Left ventricle myocardium inferior (tissue), 1 donor: Measurements from ENCODE around the gene RSRC2. TPM values are rescaled to one million over a fixed set of nuclear protein-coding genes. Genes with fewer than 3 reads are reported as not detected.

ENCODE experiments used
- DNase-seq: peaks from one replicate; pipeline ENCODE4 v3.0.0-alpha.2; 2020
- H3K27ac ChIP-seq: fragments of 200-600 bp; replicated peaks from 2 replicates; pipeline ENCODE4 v1.8.0; 2021
- H3K27me3 ChIP-seq: fragments of 200-600 bp; 2 replicates; pipeline ENCODE4 v1.8.0; 2021; ENCODE audit warnings: low read depth
- H3K36me3 ChIP-seq: fragments of 200-600 bp; 2 replicates; pipeline ENCODE4 v1.8.0; 2021
- H3K4me1 ChIP-seq: fragments of 200-600 bp; 2 replicates; pipeline ENCODE4 v1.8.0; 2021
- H3K4me3 ChIP-seq: fragments of 200-600 bp; 2 replicates; pipeline ENCODE4 v1.8.0; 2021; ENCODE audit warnings: mild to moderate bottlenecking, moderate library complexity
- H3K9me3 ChIP-seq: fragments of 200-600 bp; replicated peaks from 2 replicates; pipeline ENCODE4 v1.8.0; 2021
- intact Hi-C: fragments of 100-400 bp; cut with micrococcal nuclease; formaldehyde crosslinking; loops from one replicate; pipeline ENCODE4 v1.11.0; 2022
- total RNA-seq: library from RNA; stranded (reverse); fragmentation: NEBNext Ultra II Directional; extraction: Animal tissue kit (Norgen Biotek cat#: 25700); gene quantifications from one replicate; pipeline ENCODE4 v1.2.1, GENCODE V29; 2021
- TF ChIP-seq, protein P1 (sequence below): fragments of 200-600 bp; IDR thresholded peaks from 2 replicates; pipeline ENCODE4 v1.8.0; 2021; ENCODE audit warnings: antibody characterized with exemption, mild to moderate bottlenecking, borderline replicate concordance
- donor health status: DM: no; HTN: yes; CAD: no; lungs with severe emphysema.

RSRC2 gene
- total RNA-seq, 1 donor from 2014 or later = 35.8 TPM

- TF ChIP-seq, protein P1, sequence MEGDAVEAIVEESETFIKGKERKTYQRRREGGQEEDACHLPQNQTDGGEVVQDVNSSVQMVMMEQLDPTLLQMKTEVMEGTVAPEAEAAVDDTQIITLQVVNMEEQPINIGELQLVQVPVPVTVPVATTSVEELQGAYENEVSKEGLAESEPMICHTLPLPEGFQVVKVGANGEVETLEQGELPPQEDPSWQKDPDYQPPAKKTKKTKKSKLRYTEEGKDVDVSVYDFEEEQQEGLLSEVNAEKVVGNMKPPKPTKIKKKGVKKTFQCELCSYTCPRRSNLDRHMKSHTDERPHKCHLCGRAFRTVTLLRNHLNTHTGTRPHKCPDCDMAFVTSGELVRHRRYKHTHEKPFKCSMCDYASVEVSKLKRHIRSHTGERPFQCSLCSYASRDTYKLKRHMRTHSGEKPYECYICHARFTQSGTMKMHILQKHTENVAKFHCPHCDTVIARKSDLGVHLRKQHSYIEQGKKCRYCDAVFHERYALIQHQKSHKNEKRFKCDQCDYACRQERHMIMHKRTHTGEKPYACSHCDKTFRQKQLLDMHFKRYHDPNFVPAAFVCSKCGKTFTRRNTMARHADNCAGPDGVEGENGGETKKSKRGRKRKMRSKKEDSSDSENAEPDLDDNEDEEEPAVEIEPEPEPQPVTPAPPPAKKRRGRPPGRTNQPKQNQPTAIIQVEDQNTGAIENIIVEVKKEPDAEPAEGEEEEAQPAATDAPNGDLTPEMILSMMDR = no peak
- H3K27me3 ChIP-seq = no peaks in the 10 kb centered on the region
- peaks cover 99% of the 10 kb centered on the region for H3K36me3 ChIP-seq
- peaks cover 12% of the 10 kb centered on the region for H3K4me1 ChIP-seq
- peak overlapping the region; percentile 17 for H3K27ac ChIP-seq
- intact Hi-C loops = no loop called here
- no peak for DNase-seq
- H3K9me3 ChIP-seq = no peaks in the 10 kb centered on the region
- H3K4me3 ChIP-seq = no peak overlapping the region
Measured at GRCh38 chr12:122508163-122508562, 18.6 kb downstream of the RSRC2 start.

- Histone ChIP-seq H3K9me3 (no peaks in the 10 kb centered on the region), H3K27ac (no peak overlapping the region), H3K27me3 (no peaks in the 10 kb centered on the region), H3K36me3 (peaks cover 89% of the 10 kb centered on the region), H3K4me1 (peaks cover 12% of the 10 kb centered on the region), H3K4me3 (no peak overlapping the region)
- intact Hi-C loops = no loop called here
- no peak for DNase-seq
- TF ChIP-seq, protein P1 = no peak
Measured at GRCh38 chr12:122506393-122506938, 20.3 kb downstream of the RSRC2 start.

- intact Hi-C loops = no loop called here
- Histone ChIP-seq H3K27ac (no peak overlapping the region), H3K9me3 (no peaks in the 10 kb centered on the region), H3K4me3 (no peak overlapping the region), H3K27me3 (no peaks in the 10 kb centered on the region), H3K4me1 (peaks cover 20% of the 10 kb centered on the region), H3K36me3 (peaks cover 80% of the 10 kb centered on the region)
- no peak for DNase-seq
- TF ChIP-seq, protein P1 = no peak
Measured at GRCh38 chr12:122505419-122506051, 21.2 kb downstream of the RSRC2 start.

GRCh38 chr12:122503783-122504590, 22.7 kb downstream of the RSRC2 start:
- intact Hi-C loops = no loop called here
- Histone ChIP-seq H3K27ac (no peak overlapping the region), H3K36me3 (peaks cover 64% of the 10 kb centered on the region), H3K9me3 (no peaks in the 10 kb centered on the region), H3K4me1 (peaks cover 35% of the 10 kb centered on the region), H3K27me3 (no peaks in the 10 kb centered on the region), H3K4me3 (no peak overlapping the region)
- TF ChIP-seq, protein P1 = no peak
- DNase-seq = no peak

DNA sequence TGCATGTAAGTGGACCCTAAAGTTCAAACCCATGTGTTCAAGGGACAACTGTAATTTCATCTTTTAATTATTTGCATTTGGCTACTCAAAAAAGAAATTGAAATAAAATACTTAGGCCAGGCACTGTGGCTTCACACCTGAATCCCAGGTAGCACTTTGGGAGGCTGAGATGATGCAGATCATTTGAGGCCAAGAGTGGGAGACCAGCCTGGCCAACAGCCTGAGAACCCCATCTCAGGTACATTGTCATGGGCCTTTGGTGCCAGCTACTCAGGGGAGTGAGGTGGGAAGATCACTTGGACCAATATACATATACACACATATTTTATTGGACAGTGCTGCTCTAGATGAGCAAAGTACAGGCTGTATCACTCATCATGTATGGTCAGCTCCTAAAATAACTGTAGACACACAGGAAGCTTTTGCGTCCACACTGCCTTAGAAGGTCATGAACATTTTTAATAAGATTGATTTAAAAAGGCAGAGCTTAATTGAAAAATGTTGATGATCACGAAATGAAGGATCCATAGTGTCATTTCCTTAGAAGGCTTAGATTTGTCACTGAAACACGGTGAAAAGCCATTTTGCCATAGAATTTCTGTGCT, 23.5 kb downstream of the RSRC2 start:
- Histone ChIP-seq H3K27me3 (no peaks in the 10 kb centered on the region), H3K27ac (no peak overlapping the region), H3K9me3 (no peaks in the 10 kb centered on the region), H3K4me3 (no peak overlapping the region), H3K4me1 (peaks cover 38% of the 10 kb centered on the region), H3K36me3 (peaks cover 57% of the 10 kb centered on the region)
- DNase-seq = no peak
- intact Hi-C loops = no loop called here
- TF ChIP-seq, protein P1 = no peak
